Uterus (tissue), 2 donors: ENCODE data around the gene COX7B2.

ENCODE experiments used
- CTCF ChIP-seq, 4 experiments: fragments of 200-600 bp in 2 of 4; fragments of 450-650 bp in 2 of 4; sonication (generic) in 2 of 4; IDR thresholded peaks; one replicate each; pipeline ENCODE4 v1.5.1; 2016 to 2019; ENCODE audit warnings: antibody characterized with exemption in 4 of 4, mild to moderate bottlenecking in 2 of 4, moderate library complexity in 1 of 4
- POLR2A ChIP-seq, 2 donors: fragments of 450-650 bp; IDR thresholded peaks; one replicate each; pipeline ENCODE4 v1.6.1; 2016; ENCODE audit warnings: antibody characterized with exemption in 2 of 2, mild to moderate bottlenecking in 1 of 2, moderate library complexity in 1 of 2

DNA sequence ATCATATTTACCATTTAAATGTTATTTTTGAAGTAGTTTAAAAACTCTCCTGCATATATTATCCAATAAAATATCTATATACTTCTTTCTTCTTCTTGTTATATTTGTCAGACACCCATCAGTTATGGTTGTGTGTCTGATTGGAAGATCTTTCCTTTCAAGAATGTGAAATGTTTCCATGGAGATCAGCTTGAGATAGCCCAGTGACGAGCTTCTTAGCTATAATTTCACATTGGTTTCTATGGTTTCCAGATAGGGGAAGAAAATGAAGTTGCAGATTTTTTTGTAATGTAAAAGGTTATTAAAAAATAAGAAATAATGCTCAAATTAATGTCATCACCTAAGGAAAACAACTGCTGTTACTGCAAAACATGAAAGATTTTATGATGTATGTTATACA is 189.0 kb downstream of the COX7B2 start:
- TF ChIP-seq POLR2A (IDR thresholded peaks at IDR 0.05) (no peak), CTCF (IDR thresholded peaks at IDR 0.05) (no peak)
